ENCODE measurements around the gene KIFC1. TPM values are rescaled to one million over a fixed set of nuclear protein-coding genes. Genes with fewer than 3 reads are reported as not detected.
A peak's percentile ranks its signal among the peaks of the same experiment; 100 is the strongest.

Gene KIFC1
- polyA plus RNA-seq, 3 donors, result 0.14 to 0.87 (median 0.68) TPM

GRCh38 chr6:33442283-33442682, 50.7 kb downstream of the KIFC1 start:
- no peaks in the 10 kb centered on the region for H3K27me3 ChIP-seq (ENCODE audit: control insufficient read depth in 2 of 2, insufficient read depth in 2 of 2, low read length in 2 of 2)
- no peaks in the 10 kb centered on the region for H3K9me3 ChIP-seq (replicated peaks in 1 of 2; ENCODE audit: control insufficient read depth in 1 of 2, insufficient read depth in 1 of 2, low read length in 2 of 2)
- no peak for DNase-seq
- peaks cover 0 to 4% (median 0%) of the 10 kb centered on the region in 3 donors for H3K27me3 Mint-ChIP-seq (ENCODE audit: low read depth in 3 of 3)
- H3K4me3 Mint-ChIP-seq, result no peak overlapping the region
- H3K79me2 ChIP-seq (ENCODE audit: insufficient read depth, low read length), result peaks cover 3% of the 10 kb centered on the region
- H3K36me3 ChIP-seq (replicated peaks in 1 of 2; ENCODE audit: control insufficient read depth in 1 of 2, insufficient read depth in 2 of 2, low read length in 2 of 2), result peaks cover 3 to 17% of the 10 kb centered on the region in 2 donors
- no peak overlapping the region for H3K4me2 ChIP-seq (replicated peaks; ENCODE audit: extremely low read depth, low read length, poor library complexity, severe bottlenecking)
- peak overlapping the region in 1 of 7 donors; percentile 40 for H3K27ac Mint-ChIP-seq
- peaks cover 34% of the 10 kb centered on the region for H3K4me1 Mint-ChIP-seq
- peaks cover 34 to 41% of the 10 kb centered on the region in 2 donors for H3K36me3 Mint-ChIP-seq
- peaks cover 36 to 41% of the 10 kb centered on the region in 2 donors for H3K4me1 ChIP-seq (ENCODE audit: control insufficient read depth in 1 of 2, insufficient read depth in 2 of 2, low read length in 2 of 2)
- no peak overlapping the region for H2AFZ ChIP-seq (ENCODE audit: insufficient read depth, low read depth, low read length, poor library complexity, severe bottlenecking)
- H3K9me3 Mint-ChIP-seq, result peaks cover 0 to 1% (median 0%) of the 10 kb centered on the region in 7 donors
- intact Hi-C loops (cut with micrococcal nuclease), result no loop called here
- no peaks in the 10 kb centered on the region for H4K20me1 ChIP-seq (ENCODE audit: insufficient read depth, low read length)
- whole genome bisulfite sequencing (ENCODE audit: insufficient coverage), result 96% methylated on average over 7 of the region's 8 CpGs
- no peak overlapping the region for H3K27ac ChIP-seq (ENCODE audit: low read depth in 1 of 2, low read length in 2 of 2)
- H3K9ac ChIP-seq (ENCODE audit: insufficient read depth, low read length, poor library complexity, severe bottlenecking), result no peak overlapping the region
- no peak for TF ChIP-seq CTCF (IDR thresholded peaks at IDR 0.05)
- H3K4me3 ChIP-seq (replicated peaks in 1 of 3; ENCODE audit: low read depth in 2 of 3, low read length in 3 of 3), result no peak overlapping the region

GRCh38 chr6:33443025-33443424, 51.4 kb downstream of the KIFC1 start:
- Mint-ChIP-seq H3K4me1 (peaks cover 41% of the 10 kb centered on the region), H3K9me3 (peaks cover 0 to 2% (median 0%) of the 10 kb centered on the region in 7 donors), H3K27me3 (ENCODE audit: low read depth in 3 of 3) (peaks cover 0 to 4% (median under 1%) of the 10 kb centered on the region in 3 donors), H3K36me3 (peaks cover 36 to 43% of the 10 kb centered on the region in 2 donors), H3K4me3 (no peak overlapping the region), H3K27ac (peak overlapping the region in 5 of 7 donors; percentile 19 to 72 (median 54))
- H3K4me2 ChIP-seq (replicated peaks; ENCODE audit: extremely low read depth, low read length, poor library complexity, severe bottlenecking), result no peak overlapping the region
- H3K4me3 ChIP-seq (replicated peaks in 1 of 3; ENCODE audit: low read depth in 2 of 3, low read length in 3 of 3), result no peak overlapping the region
- TF ChIP-seq CTCF (IDR thresholded peaks at IDR 0.05), result no peak
- 97% methylated on average over 16 of the region's 17 CpGs for WGBS (ENCODE audit: insufficient coverage)
- H3K9me3 ChIP-seq (replicated peaks in 1 of 2; ENCODE audit: control insufficient read depth in 1 of 2, insufficient read depth in 1 of 2, low read length in 2 of 2), result no peaks in the 10 kb centered on the region
- H3K27me3 ChIP-seq (ENCODE audit: control insufficient read depth in 2 of 2, insufficient read depth in 2 of 2, low read length in 2 of 2), result no peaks in the 10 kb centered on the region
- peaks cover 40 to 49% of the 10 kb centered on the region in 2 donors for H3K4me1 ChIP-seq (ENCODE audit: control insufficient read depth in 1 of 2, insufficient read depth in 2 of 2, low read length in 2 of 2)
- no peak overlapping the region for H3K9ac ChIP-seq (ENCODE audit: insufficient read depth, low read length, poor library complexity, severe bottlenecking)
- no peak overlapping the region for H2AFZ ChIP-seq (ENCODE audit: insufficient read depth, low read depth, low read length, poor library complexity, severe bottlenecking)
- intact Hi-C loops (cut with micrococcal nuclease), result no loop called here
- H3K36me3 ChIP-seq (replicated peaks in 1 of 2; ENCODE audit: control insufficient read depth in 1 of 2, insufficient read depth in 2 of 2, low read length in 2 of 2), result peaks cover 0 to 12% of the 10 kb centered on the region in 2 donors
- peaks cover 9% of the 10 kb centered on the region for H3K79me2 ChIP-seq (ENCODE audit: insufficient read depth, low read length)
- H4K20me1 ChIP-seq (ENCODE audit: insufficient read depth, low read length), result no peaks in the 10 kb centered on the region
- no peak for DNase-seq
- H3K27ac ChIP-seq (ENCODE audit: low read depth in 1 of 2, low read length in 2 of 2), result no peak overlapping the region
